HepG2 (cell line): ENCODE measurements around the gene ABCG2. TPM values are rescaled to one million over a fixed set of nuclear protein-coding genes. Genes with fewer than 3 reads are reported as not detected.
A peak's percentile ranks its signal among the peaks of the same experiment; 100 is the strongest.

Source experiments
- HMG20A ChIP-seq: IDR thresholded peaks from 2 replicates; pipeline ENCODE4 v1.6.1; 2016; ENCODE audit warnings: borderline replicate concordance
- KDM2A ChIP-seq: sonication (generic); formaldehyde crosslinking; IDR thresholded peaks from 2 replicates; pipeline ENCODE4 v1.4.0; 2020; ENCODE audit warnings: low read depth, missing genetic modification reagents, borderline replicate concordance
- MBD4 ChIP-seq: IDR thresholded peaks from 2 replicates; pipeline ENCODE4 v1.6.1; 2012; ENCODE audit warnings: low read length, inconsistent platforms, borderline replicate concordance
- PAWR ChIP-seq: sonication (generic); formaldehyde crosslinking; IDR thresholded peaks from 2 replicates; pipeline ENCODE4 v1.4.0; 2020; ENCODE audit warnings: missing genetic modification reagents, mild to moderate bottlenecking, borderline replicate concordance
- PTBP1 ChIP-seq: fragments of 200-400 bp; formaldehyde crosslinking; IDR thresholded peaks from 2 replicates; pipeline ENCODE4 v1.6.1; 2018; ENCODE audit warnings: low read length, low read depth; ENCODE audit not compliant: poor library complexity, severe bottlenecking
- ZMYM4 ChIP-seq: sonication (generic); formaldehyde crosslinking; IDR thresholded peaks from 2 replicates; pipeline ENCODE4 v1.8.1; 2023; ENCODE audit warnings: mild to moderate bottlenecking, missing genetic modification reagents
- ZNF251 ChIP-seq: sonication (generic); formaldehyde crosslinking; IDR thresholded peaks from 2 replicates; pipeline ENCODE4 v1.9.0; 2021; ENCODE audit warnings: mild to moderate bottlenecking, missing genetic modification reagents
- ZNF563 ChIP-seq: sonication (generic); formaldehyde crosslinking; IDR thresholded peaks from 2 replicates; pipeline ENCODE4 v1.8.0; 2022; ENCODE audit warnings: mild to moderate bottlenecking, moderate library complexity, missing genetic modification reagents
- ZNF709 ChIP-seq: sonication (generic); formaldehyde crosslinking; IDR thresholded peaks from 2 replicates; pipeline ENCODE4 v1.5.0; 2020; ENCODE audit warnings: mild to moderate bottlenecking, missing genetic modification reagents
- polyA plus RNA-seq, 8 experiments: library from polyadenylated mRNA; depleted of rRNA in 3 of 8; stranded (reverse) in 7 of 8; unstranded in 1 of 8; fragments of >200 nt; fragmentation: Illumina TruSeq in 4 of 8; extraction: Trizol in 4 of 8; gene quantifications; 2 replicates each; pipeline versions ENCODE4 v1.2.1 to v1.2.3, GENCODE V29; 2011 to 2016; ENCODE audit warnings: low read depth in 4 of 8, missing spikeins in 1 of 8, mixed read lengths in 1 of 8; ENCODE audit not compliant: insufficient read depth in 1 of 8
- total RNA-seq, 5 experiments: library from RNA; depleted of rRNA; stranded (reverse); fragments of >200 nt; fragmentation: Illumina TruSeq; extraction: Trizol; gene quantifications; 2 replicates each; pipeline ENCODE4 v1.2.3, GENCODE V29; 2016; ENCODE audit warnings: low read depth in 1 of 5
- TF ChIP-seq, protein P1 (sequence below): sonication (generic); formaldehyde crosslinking; IDR thresholded peaks from 2 replicates; pipeline ENCODE4 v1.4.0; 2020; ENCODE audit warnings: missing genetic modification reagents
- TF ChIP-seq, protein P2 (sequence below): sonication (generic); formaldehyde crosslinking; IDR thresholded peaks from 2 replicates; pipeline ENCODE4 v1.5.0; 2020; ENCODE audit warnings: missing genetic modification reagents
- TF ChIP-seq, protein P3 (sequence below): IDR thresholded peaks from 2 replicates; pipeline ENCODE4 v1.6.1; 2018; ENCODE audit warnings: missing genetic modification reagents, mild to moderate bottlenecking, missing compliant biosample characterization
- TF ChIP-seq, protein P4 (sequence below): IDR thresholded peaks from 2 replicates; pipeline ENCODE4 v1.6.1; 2016
- TF ChIP-seq, protein P5 (sequence below): sonication (generic); formaldehyde crosslinking; IDR thresholded peaks from 2 replicates; pipeline ENCODE4 v1.5.1; 2020; ENCODE audit warnings: mild to moderate bottlenecking, missing genetic modification reagents, borderline replicate concordance

Gene ABCG2
- total and polyA plus RNA-seq, 2 of the 13 experiments (the other 11 are each of a cell fraction or from before 2014, with no cell fraction given): 10.0 to 15.7 TPM

DNA sequence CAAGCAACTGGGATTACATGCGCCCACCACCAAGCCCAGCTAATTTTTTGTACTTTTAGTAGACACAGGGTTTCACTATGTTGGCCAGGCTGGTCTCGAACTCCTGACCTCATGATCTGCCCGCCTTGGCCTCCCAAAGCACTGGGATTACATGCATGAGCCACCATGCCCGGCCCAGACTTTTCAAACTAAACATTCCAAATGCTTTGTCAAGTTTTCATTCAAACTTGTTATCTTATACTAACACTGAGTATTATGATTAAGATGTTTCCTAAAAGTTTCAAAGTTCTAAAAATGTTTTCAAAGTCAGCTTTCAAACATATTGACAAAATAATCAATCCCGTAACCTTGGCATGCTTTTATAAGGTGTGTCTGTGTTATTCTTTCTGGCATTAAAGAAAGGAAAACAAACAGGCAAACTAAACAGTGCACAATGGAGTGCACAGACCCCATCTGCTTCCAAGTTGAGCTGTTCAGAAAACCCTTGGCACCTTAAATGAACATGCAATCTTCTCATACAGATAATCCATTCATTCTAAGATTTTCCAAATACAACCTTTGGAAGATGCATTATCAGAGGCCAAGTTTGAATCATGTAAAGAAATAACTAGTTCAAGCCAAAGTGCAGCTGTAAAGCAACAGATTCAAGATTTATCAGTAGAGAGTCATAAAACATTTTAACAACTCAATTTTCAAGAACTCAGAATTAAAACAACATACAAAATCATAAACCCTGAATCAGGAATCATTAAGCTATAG lies 49.1 kb downstream of the ABCG2 start (continued):
- TF ChIP-seq, protein P1, sequence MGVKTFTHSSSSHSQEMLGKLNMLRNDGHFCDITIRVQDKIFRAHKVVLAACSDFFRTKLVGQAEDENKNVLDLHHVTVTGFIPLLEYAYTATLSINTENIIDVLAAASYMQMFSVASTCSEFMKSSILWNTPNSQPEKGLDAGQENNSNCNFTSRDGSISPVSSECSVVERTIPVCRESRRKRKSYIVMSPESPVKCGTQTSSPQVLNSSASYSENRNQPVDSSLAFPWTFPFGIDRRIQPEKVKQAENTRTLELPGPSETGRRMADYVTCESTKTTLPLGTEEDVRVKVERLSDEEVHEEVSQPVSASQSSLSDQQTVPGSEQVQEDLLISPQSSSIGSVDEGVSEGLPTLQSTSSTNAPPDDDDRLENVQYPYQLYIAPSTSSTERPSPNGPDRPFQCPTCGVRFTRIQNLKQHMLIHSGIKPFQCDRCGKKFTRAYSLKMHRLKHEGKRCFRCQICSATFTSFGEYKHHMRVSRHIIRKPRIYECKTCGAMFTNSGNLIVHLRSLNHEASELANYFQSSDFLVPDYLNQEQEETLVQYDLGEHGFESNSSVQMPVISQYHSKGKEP (CRISPR knock-in tag): no peak
- TF ChIP-seq, protein P2, sequence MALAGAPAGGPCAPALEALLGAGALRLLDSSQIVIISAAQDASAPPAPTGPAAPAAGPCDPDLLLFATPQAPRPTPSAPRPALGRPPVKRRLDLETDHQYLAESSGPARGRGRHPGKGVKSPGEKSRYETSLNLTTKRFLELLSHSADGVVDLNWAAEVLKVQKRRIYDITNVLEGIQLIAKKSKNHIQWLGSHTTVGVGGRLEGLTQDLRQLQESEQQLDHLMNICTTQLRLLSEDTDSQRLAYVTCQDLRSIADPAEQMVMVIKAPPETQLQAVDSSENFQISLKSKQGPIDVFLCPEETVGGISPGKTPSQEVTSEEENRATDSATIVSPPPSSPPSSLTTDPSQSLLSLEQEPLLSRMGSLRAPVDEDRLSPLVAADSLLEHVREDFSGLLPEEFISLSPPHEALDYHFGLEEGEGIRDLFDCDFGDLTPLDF (CRISPR knock-in tag): no peak
- TF ChIP-seq PAWR (CRISPR knock-in tag) (no peak), MBD4 (peak; percentile 74; the same call in 1 of the 2 replicates), ZMYM4 (CRISPR knock-in tag) (peak; percentile 75), PTBP1 (no peak), HMG20A (CRISPR knock-in tag) (peak; percentile 79), KDM2A (CRISPR knock-in tag) (0 out of 2 replicates have a peak, but pooled peaks have one; percentile 35), ZNF563 (no peak), ZNF251 (no peak), ZNF709 (CRISPR knock-in tag) (no peak)
- TF ChIP-seq, protein P3, sequence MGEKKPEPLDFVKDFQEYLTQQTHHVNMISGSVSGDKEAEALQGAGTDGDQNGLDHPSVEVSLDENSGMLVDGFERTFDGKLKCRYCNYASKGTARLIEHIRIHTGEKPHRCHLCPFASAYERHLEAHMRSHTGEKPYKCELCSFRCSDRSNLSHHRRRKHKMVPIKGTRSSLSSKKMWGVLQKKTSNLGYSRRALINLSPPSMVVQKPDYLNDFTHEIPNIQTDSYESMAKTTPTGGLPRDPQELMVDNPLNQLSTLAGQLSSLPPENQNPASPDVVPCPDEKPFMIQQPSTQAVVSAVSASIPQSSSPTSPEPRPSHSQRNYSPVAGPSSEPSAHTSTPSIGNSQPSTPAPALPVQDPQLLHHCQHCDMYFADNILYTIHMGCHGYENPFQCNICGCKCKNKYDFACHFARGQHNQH (CRISPR knock-in tag): 0 out of 2 replicates have a peak, but pooled peaks have one; percentile 52
- TF ChIP-seq, protein P4, sequence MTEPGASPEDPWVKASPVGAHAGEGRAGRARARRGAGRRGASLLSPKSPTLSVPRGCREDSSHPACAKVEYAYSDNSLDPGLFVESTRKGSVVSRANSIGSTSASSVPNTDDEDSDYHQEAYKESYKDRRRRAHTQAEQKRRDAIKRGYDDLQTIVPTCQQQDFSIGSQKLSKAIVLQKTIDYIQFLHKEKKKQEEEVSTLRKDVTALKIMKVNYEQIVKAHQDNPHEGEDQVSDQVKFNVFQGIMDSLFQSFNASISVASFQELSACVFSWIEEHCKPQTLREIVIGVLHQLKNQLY (CRISPR knock-in tag): peak; percentile 55; the same call in 1 of the 2 replicates
- TF ChIP-seq, protein P5, sequence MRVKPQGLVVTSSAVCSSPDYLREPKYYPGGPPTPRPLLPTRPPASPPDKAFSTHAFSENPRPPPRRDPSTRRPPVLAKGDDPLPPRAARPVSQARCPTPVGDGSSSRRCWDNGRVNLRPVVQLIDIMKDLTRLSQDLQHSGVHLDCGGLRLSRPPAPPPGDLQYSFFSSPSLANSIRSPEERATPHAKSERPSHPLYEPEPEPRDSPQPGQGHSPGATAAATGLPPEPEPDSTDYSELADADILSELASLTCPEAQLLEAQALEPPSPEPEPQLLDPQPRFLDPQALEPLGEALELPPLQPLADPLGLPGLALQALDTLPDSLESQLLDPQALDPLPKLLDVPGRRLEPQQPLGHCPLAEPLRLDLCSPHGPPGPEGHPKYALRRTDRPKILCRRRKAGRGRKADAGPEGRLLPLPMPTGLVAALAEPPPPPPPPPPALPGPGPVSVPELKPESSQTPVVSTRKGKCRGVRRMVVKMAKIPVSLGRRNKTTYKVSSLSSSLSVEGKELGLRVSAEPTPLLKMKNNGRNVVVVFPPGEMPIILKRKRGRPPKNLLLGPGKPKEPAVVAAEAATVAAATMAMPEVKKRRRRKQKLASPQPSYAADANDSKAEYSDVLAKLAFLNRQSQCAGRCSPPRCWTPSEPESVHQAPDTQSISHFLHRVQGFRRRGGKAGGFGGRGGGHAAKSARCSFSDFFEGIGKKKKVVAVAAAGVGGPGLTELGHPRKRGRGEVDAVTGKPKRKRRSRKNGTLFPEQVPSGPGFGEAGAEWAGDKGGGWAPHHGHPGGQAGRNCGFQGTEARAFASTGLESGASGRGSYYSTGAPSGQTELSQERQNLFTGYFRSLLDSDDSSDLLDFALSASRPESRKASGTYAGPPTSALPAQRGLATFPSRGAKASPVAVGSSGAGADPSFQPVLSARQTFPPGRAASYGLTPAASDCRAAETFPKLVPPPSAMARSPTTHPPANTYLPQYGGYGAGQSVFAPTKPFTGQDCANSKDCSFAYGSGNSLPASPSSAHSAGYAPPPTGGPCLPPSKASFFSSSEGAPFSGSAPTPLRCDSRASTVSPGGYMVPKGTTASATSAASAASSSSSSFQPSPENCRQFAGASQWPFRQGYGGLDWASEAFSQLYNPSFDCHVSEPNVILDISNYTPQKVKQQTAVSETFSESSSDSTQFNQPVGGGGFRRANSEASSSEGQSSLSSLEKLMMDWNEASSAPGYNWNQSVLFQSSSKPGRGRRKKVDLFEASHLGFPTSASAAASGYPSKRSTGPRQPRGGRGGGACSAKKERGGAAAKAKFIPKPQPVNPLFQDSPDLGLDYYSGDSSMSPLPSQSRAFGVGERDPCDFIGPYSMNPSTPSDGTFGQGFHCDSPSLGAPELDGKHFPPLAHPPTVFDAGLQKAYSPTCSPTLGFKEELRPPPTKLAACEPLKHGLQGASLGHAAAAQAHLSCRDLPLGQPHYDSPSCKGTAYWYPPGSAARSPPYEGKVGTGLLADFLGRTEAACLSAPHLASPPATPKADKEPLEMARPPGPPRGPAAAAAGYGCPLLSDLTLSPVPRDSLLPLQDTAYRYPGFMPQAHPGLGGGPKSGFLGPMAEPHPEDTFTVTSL: peak; percentile 81; the same call in 1 of the 2 replicates
